ENCODE data around the gene IRAK1.

Gene IRAK1

GRCh38 chrX:153993978-153994377, 25.7 kb downstream of the IRAK1 start:
- no peak for DNase-seq

GRCh38 chrX:153993079-153993478, 26.6 kb downstream of the IRAK1 start:
- no peak for DNase-seq

GRCh38 chrX:153992180-153992579, 27.5 kb downstream of the IRAK1 start:
- DNase-seq = no peak

DNA sequence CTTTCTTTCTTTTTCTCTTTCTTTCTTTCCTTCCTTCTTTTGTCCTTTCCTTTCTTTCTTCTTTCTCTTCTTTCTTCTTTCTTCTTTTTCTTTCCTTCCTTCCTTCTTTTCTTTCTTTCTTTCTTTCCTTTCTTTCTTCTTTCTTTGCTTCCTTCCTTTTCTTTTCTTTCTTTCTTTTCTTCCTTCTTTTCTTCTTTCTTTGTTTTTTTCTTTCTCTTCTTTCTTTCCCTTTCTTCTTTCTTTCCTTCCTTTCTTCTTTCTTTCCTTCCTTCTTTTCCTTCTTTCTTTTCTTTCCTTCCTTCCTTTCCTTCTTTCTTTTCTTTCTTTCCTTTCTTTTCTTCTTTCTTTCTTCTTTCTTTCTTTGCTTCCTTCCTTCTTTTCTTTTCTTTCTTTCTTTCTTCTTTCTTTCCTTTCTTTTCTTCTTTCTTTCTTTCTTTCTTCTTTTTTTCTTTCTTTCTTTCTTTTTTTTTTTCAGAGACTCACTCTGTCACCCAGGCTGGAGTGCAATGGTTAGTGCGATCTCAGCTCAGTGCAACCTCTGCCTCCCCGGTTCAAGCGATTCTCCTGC, 28.6 kb downstream of the IRAK1 start:
- no peak for DNase-seq

- no peak for DNase-seq
Observed at GRCh38 chrX:153989973-153990655, 29.6 kb downstream of the IRAK1 start.

- DNase-seq = no peak
Observed at GRCh38 chrX:153988493-153988892, 31.2 kb downstream of the IRAK1 start.

GRCh38 chrX:153984351-153985178, 35.1 kb downstream of the IRAK1 start:
- DNase-seq = peak; percentile 73

GRCh38 chrX:153983321-153983801, 36.3 kb downstream of the IRAK1 start:
- peak; percentile 63 for DNase-seq

- DNase-seq = peak; percentile 85
Observed at GRCh38 chrX:153981771-153982533, 37.8 kb downstream of the IRAK1 start.

DNA sequence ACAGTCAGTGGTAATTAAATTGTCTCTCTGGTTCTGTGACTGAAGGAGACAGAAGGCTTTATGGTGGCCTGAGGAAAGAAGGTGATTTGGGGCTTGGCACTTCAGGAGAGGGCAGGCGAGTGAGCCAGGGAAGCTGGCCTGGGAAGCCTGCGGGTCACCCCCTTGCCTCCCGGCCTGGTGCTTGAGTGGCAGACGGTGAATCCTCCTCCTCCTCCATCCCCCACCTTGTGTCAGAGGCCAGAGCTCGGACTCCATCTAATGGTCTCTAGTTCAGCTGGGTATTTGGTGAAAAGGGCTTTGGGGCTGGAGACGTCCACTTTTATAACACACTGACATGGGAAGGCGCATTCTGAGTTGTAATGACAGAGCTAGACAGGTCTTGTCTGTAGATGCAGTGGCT, 38.5 kb downstream of the IRAK1 start:
- DNase-seq = peak; percentile 58

DNA sequence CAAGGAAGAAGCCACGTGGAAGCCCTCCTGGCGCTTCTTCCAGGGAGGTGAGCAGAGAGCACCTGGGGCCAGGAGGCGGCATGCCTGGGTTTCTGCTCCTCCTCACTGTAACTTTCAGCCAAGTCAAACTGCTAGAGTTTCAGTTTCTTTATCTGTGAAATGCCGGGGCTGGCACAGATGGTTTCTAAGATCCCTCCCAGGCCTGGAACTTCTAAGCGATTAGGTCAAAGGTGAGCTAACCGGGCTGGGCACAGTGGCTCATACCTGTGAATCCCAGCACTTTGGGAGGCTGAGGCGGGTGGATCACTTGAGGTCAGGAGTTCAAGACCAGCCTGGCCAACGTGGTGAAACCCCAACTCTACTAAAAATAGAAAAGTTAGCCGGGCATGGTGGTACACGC, 39.3 kb downstream of the IRAK1 start:
- DNase-seq = peak; percentile 67

DNA sequence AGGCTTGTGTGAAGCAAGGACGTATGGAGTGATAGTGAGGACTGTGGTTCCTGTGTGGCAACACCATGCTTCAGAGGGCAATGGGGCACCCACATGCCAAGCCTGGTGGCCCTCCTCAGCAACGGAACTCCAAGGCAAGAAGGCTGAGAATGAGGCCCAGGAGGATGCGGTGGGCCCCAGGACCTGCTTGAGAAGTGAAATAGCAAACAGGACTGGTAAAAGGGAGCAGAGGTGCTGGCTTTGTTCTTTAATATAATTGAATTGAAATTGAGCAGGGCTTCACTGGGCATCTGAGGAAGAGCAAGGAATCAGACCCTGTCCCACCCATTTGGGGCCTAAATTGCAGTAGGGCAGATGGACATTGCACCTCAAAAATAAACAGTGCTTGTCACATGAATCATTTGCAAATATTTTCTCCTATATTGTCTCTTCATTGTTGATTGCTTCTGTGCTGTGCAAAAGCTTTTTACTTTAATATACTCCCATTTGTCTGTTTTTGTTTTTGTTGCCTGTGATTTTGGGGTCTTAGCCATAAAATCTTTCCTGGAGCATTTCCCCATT, 44.9 kb downstream of the IRAK1 start:
- DNase-seq = no peak

GRCh38 chrX:153974003-153974725, 45.5 kb downstream of the IRAK1 start:
- DNase-seq = no peak

- no peak for DNase-seq
Observed at GRCh38 chrX:153973127-153974002, 46.3 kb downstream of the IRAK1 start.

- DNase-seq = peak; percentile 94
Observed at GRCh38 chrX:153972368-153973126, 47.2 kb downstream of the IRAK1 start, which contains the start of gene TMEM187. Gene TMEM187 (plus strand): TSS chrX:153972754. CDS start chrX:153982063, 9,309 bp downstream.

- DNase-seq = peak; percentile 96
Observed at GRCh38 chrX:153971450-153972367, 48.0 kb downstream of the IRAK1 start, which contains the start of gene HCFC1. Gene HCFC1 (minus strand): TSS chrX:153971818. CDS start chrX:153970840, 978 bp downstream.

DNA sequence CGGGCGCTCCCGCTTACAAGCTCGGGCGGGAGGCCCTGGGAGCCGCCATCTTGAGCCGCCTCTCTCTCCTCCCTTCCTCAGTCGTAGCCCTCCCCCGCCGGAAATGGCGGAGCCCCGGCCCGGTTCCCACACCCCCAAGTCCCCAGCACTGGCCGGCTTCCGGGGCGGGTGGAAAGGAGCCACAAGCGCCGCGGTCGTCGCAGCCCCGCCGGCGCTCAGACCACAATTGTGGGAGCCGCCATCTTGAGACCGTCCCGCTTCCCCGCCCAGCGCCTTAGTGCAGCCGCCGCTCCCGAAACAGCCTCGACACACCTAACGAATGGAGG, 48.6 kb downstream of the IRAK1 start:
- peak; percentile 95 for DNase-seq

GRCh38 chrX:153970357-153971123, 49.2 kb downstream of the IRAK1 start:
- DNase-seq = no peak

Measured in activated effector memory CD4-positive, alpha-beta T cell treated with anti-CD3 and anti-CD28 coated beads, Interleukin-2, amount 50 U/mL, for 16 hours (primary cell).